HepG2 (cell line): ENCODE results near the gene HYCC1. TPM values are rescaled to one million over a fixed set of nuclear protein-coding genes. Genes with fewer than 3 reads are reported as not detected.

Experiments used
- ASH2L ChIP-seq: fragments of 300-600, 200-600 bp; sonication (generic); IDR thresholded peaks from 2 replicates; pipeline ENCODE4 v1.7.0; 2017; ENCODE audit warnings: low read depth, mild to moderate bottlenecking, moderate library complexity, mixed read lengths, low read length; ENCODE audit not compliant: insufficient read length
- GATAD1 ChIP-seq: IDR thresholded peaks from 2 replicates; pipeline ENCODE4 v1.6.1; 2016; ENCODE audit warnings: missing genetic modification reagents, missing compliant biosample characterization
- HBP1 ChIP-seq: IDR thresholded peaks from 2 replicates; pipeline ENCODE4 v1.6.1; 2016; ENCODE audit warnings: low read depth, control low read depth
- KDM5B ChIP-seq: sonication (generic); formaldehyde crosslinking; IDR thresholded peaks from 2 replicates; pipeline ENCODE4 v1.4.0; 2020; ENCODE audit warnings: missing genetic modification reagents, mild to moderate bottlenecking, borderline replicate concordance
- MED1 ChIP-seq: sonication (generic); formaldehyde crosslinking; IDR thresholded peaks from 2 replicates; pipeline ENCODE4 v1.4.0; 2020; ENCODE audit warnings: missing genetic modification reagents
- MED13 ChIP-seq: sonication (generic); formaldehyde crosslinking; IDR thresholded peaks from 2 replicates; pipeline ENCODE4 v1.5.0; 2020; ENCODE audit warnings: missing genetic modification reagents
- POLR2AphosphoS2 ChIP-seq: IDR thresholded peaks from 2 replicates; pipeline ENCODE4 v1.6.1; 2011; ENCODE audit warnings: low read depth, low read length, improper control_type of control experiment
- REL ChIP-seq: sonication (generic); formaldehyde crosslinking; conservative IDR thresholded peaks from 2 replicates; pipeline ENCODE4 v1.8.0; 2022; ENCODE audit warnings: mild to moderate bottlenecking, missing genetic modification reagents, moderate library complexity
- SAP130 ChIP-seq: IDR thresholded peaks from 2 replicates; pipeline ENCODE4 v1.6.1; 2016; ENCODE audit warnings: low read depth
- TAF1 ChIP-seq: sonication (generic); formaldehyde crosslinking; IDR thresholded peaks from 2 replicates; pipeline ENCODE4 v1.4.0; 2020; ENCODE audit warnings: missing genetic modification reagents
- THAP7 ChIP-seq: sonication (generic); formaldehyde crosslinking; IDR thresholded peaks from 2 replicates; pipeline ENCODE4 v1.8.1; 2023; ENCODE audit warnings: mild to moderate bottlenecking, missing genetic modification reagents
- ZBTB7A ChIP-seq: sonication (generic); formaldehyde crosslinking; IDR thresholded peaks from 2 replicates; pipeline ENCODE4 v1.8.0; 2022; ENCODE audit warnings: mild to moderate bottlenecking, missing genetic modification reagents
- ZNF407 ChIP-seq: sonication (generic); formaldehyde crosslinking; IDR thresholded peaks from one replicate; pipeline ENCODE4 v1.5.1; 2020; ENCODE audit warnings: mild to moderate bottlenecking, missing genetic modification reagents; ENCODE audit errors: not compliant biosample characterization
- ZNF446 ChIP-seq: sonication (generic); formaldehyde crosslinking; IDR thresholded peaks from 2 replicates; pipeline ENCODE4 v1.5.0; 2020; ENCODE audit warnings: mild to moderate bottlenecking, missing genetic modification reagents
- ZSCAN5A ChIP-seq: sonication (generic); formaldehyde crosslinking; IDR thresholded peaks from 2 replicates; pipeline ENCODE4 v1.8.0; 2022; ENCODE audit warnings: mild to moderate bottlenecking, missing genetic modification reagents, borderline replicate concordance
- polyA plus RNA-seq, 8 experiments: library from polyadenylated mRNA; depleted of rRNA in 3 of 8; stranded (reverse) in 7 of 8; unstranded in 1 of 8; fragments of >200 nt; fragmentation: Illumina TruSeq in 4 of 8; extraction: Trizol in 4 of 8; gene quantifications; 2 replicates each; pipeline versions ENCODE4 v1.2.1 to v1.2.3, GENCODE V29; 2011 to 2016; ENCODE audit warnings: low read depth in 4 of 8, missing spikeins in 1 of 8, mixed read lengths in 1 of 8; ENCODE audit not compliant: insufficient read depth in 1 of 8
- total RNA-seq, 5 experiments: library from RNA; depleted of rRNA; stranded (reverse); fragments of >200 nt; fragmentation: Illumina TruSeq; extraction: Trizol; gene quantifications; 2 replicates each; pipeline ENCODE4 v1.2.3, GENCODE V29; 2016; ENCODE audit warnings: low read depth in 1 of 5

The HYCC1 gene
- total and polyA plus RNA-seq, 2 of the 13 experiments (the other 11 are each of a cell fraction or from before 2014, with no cell fraction given): 9.5 to 41.8 TPM

GRCh38 chr7:23012908-23013714, 819 bp downstream of the HYCC1 start (continued):
- no peak for TF ChIP-seq REL (CRISPR knock-in tag)
- TF ChIP-seq ZBTB7A: peak; percentile 93
- no peak for TF ChIP-seq MED13 (CRISPR knock-in tag)
- peak; percentile 65 for TF ChIP-seq ASH2L
- TF ChIP-seq KDM5B (CRISPR knock-in tag): 0 out of 2 replicates have a peak, but pooled peaks have one; percentile 50
- no peak for TF ChIP-seq ZSCAN5A (CRISPR knock-in tag)
- peak; percentile 68; the same call in 1 of the 2 replicates for TF ChIP-seq THAP7 (CRISPR knock-in tag)
- no peak for TF ChIP-seq POLR2AphosphoS2
- TF ChIP-seq GATAD1 (CRISPR knock-in tag): 0 out of 2 replicates have a peak, but pooled peaks have one; percentile 13
- TF ChIP-seq ZNF446 (CRISPR knock-in tag): no peak
- no peak for TF ChIP-seq TAF1 (CRISPR knock-in tag)
- TF ChIP-seq MED1 (CRISPR knock-in tag): 0 out of 2 replicates have a peak, but pooled peaks have one; percentile 12
- peak; percentile 39; the same call in 1 of the 2 replicates for TF ChIP-seq SAP130 (CRISPR knock-in tag)
- peak; percentile 11 for TF ChIP-seq ZNF407 (CRISPR knock-in tag)
- TF ChIP-seq HBP1: 0 out of 2 replicates have a peak, but pooled peaks have one; percentile 8
